Uterus (tissue), 4 donors: ENCODE measurements around the gene GPR150. TPM values are rescaled to one million over a fixed set of nuclear protein-coding genes. Genes with fewer than 3 reads are reported as not detected.

Source experiments
- DNase-seq, 2 donors: peaks; one replicate each; pipeline ENCODE4 v3.0.0-alpha.2; 2019 to 2020
- H3K27ac ChIP-seq, 2 donors: fragments of 200-600 bp; sonication (generic); 1 replicate in 1 of 2; 2 replicates in 1 of 2; pipeline ENCODE4 v1.5.1; 2016 to 2018
- H3K27me3 ChIP-seq, 2 donors: fragments of 200-600 bp; sonication (generic); one replicate each; pipeline ENCODE4 v1.5.1; 2018 to 2019; ENCODE audit warnings: control low read depth in 1 of 2
- H3K36me3 ChIP-seq, 2 donors: fragments of 200-600 bp; sonication (generic); one replicate each; pipeline ENCODE4 v1.5.1; 2019; ENCODE audit warnings: control low read depth in 1 of 2
- H3K4me1 ChIP-seq, 2 donors: fragments of 200-600 bp; sonication (generic); one replicate each; pipeline ENCODE4 v1.5.1; 2018 to 2019; ENCODE audit warnings: control low read depth in 1 of 2
- H3K4me3 ChIP-seq, 2 donors: fragments of 200-600 bp; sonication (generic); 1 replicate in 1 of 2; 2 replicates in 1 of 2; pipeline ENCODE4 v1.5.1; 2018 to 2019; ENCODE audit warnings: mild to moderate bottlenecking in 1 of 2
- H3K9me3 ChIP-seq, 2 donors: fragments of 200-600 bp; sonication (generic); one replicate each; pipeline ENCODE4 v1.5.1; 2019; ENCODE audit warnings: control low read depth in 1 of 2
- POLR2A ChIP-seq, 2 donors: fragments of 450-650 bp; IDR thresholded peaks; one replicate each; pipeline ENCODE4 v1.6.1; 2016; ENCODE audit warnings: antibody characterized with exemption in 2 of 2, mild to moderate bottlenecking in 1 of 2, moderate library complexity in 1 of 2
- intact Hi-C: fragments of 100-400 bp; cut with DNase I; formaldehyde crosslinking; loops from one replicate; pipeline ENCODE4 v1.15.1; 2023; ENCODE audit warnings: low total_unique reads
- total RNA-seq, 4 donors: library from RNA; depleted of rRNA in 3 of 4; stranded (reverse); fragments of >200 nt in 3 of 4; gene quantifications; one replicate each; pipeline versions ENCODE4 v1.1.0 to v1.2.4, GENCODE V29; 2014 to 2023
- TF ChIP-seq, protein P1 (sequence below), 4 experiments: fragments of 200-600 bp in 2 of 4; fragments of 450-650 bp in 2 of 4; sonication (generic) in 2 of 4; IDR thresholded peaks; one replicate each; pipeline ENCODE4 v1.5.1; 2016 to 2019; ENCODE audit warnings: antibody characterized with exemption in 4 of 4, mild to moderate bottlenecking in 2 of 4, moderate library complexity in 1 of 4
- donor health status: DM: yes; HTN: yes; CAD: no.

Gene GPR150
- total RNA-seq, 4 donors from 2014 or later: not detected

DNA sequence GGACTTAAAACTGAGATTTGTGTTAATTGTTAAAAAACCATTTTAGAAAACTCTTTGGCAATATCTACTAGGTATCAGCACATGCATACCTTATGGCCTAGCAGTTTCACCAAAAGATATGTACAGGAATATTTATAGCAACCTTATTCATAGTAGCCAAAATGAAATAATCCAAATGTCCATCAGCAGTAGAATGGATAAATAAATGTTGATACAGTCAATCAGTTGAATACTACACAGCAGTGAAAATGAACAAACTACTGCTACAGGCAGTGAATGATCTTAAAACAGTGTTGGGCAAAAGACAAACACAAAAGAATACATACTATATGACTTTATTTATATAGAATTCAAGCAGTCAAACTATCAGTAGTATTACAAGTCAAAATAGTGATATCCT is 43.1 kb downstream of the GPR150 start:
- Histone ChIP-seq H3K4me1 (no peaks in the 10 kb centered on the region), H3K36me3 (no peaks in the 10 kb centered on the region), H3K27me3 (no peaks in the 10 kb centered on the region), H3K4me3 (no peak overlapping the region), H3K9me3 (no peaks in the 10 kb centered on the region), H3K27ac (no peak overlapping the region)
- no peak for DNase-seq
- TF ChIP-seq POLR2A (IDR thresholded peaks at IDR 0.05): no peak
- TF ChIP-seq, protein P1, sequence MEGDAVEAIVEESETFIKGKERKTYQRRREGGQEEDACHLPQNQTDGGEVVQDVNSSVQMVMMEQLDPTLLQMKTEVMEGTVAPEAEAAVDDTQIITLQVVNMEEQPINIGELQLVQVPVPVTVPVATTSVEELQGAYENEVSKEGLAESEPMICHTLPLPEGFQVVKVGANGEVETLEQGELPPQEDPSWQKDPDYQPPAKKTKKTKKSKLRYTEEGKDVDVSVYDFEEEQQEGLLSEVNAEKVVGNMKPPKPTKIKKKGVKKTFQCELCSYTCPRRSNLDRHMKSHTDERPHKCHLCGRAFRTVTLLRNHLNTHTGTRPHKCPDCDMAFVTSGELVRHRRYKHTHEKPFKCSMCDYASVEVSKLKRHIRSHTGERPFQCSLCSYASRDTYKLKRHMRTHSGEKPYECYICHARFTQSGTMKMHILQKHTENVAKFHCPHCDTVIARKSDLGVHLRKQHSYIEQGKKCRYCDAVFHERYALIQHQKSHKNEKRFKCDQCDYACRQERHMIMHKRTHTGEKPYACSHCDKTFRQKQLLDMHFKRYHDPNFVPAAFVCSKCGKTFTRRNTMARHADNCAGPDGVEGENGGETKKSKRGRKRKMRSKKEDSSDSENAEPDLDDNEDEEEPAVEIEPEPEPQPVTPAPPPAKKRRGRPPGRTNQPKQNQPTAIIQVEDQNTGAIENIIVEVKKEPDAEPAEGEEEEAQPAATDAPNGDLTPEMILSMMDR (IDR thresholded peaks at IDR 0.05): no peak
- intact Hi-C loops: no loop called here

DNA sequence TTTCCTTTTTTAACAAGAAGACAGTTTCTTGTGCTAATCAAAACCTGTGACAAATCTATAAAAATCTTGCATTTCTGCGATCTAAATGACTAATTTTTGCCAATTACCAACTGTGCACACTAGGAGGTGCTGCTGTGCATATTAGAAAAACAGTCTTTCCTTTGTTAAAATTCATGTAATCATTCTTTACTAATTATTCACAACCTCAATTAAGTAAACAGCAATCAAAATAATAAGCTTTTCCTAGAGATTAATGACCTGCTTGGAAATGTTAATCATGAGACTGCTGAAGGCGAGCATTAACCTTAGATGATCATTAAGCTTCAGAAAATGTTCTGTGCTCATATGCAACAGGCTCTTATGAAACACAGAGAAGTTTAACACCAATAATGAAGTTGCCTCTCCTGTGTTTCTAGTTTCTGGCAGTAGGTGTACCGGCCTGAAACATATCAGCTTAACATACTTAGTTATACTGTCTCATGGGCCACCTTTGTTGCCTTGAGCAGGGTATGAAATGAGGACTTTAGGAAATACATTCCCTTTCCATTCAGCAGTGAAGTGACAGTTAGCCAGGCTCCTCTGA is 44.4 kb downstream of the GPR150 start:
- H3K27ac ChIP-seq: no peak overlapping the region
- DNase-seq: no peak
- TF ChIP-seq, protein P1 (IDR thresholded peaks at IDR 0.05): peak; percentile 62 to 73 (median 71)
- TF ChIP-seq POLR2A (IDR thresholded peaks at IDR 0.05): no peak

DNA sequence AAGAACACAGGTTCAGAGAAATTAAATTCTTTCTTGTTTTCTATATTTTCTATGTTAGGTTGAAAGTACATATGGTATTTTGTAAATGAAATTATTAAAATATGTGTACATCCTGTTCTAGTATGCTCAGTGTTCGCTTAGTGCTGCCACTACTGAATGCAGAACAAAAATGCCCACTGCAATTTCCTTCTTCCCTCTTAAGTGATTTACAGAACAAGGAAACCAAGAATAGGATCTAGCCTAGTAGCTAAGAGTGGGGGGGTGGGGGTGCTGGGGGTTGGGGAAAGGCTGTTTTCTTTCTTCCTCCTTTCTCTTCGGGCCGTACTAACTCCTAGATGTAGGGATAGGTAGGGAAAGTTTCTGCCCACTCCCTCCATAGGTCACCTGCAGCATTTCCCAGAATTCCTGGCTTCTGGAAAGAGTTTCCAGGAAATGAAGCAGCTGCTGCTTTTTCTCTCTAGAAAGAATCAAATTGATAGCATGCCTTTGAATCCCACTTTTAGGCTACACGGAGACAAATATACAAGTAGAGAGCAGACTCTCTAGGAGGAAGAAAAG is 47.3 kb downstream of the GPR150 start:
- Histone ChIP-seq H3K9me3 (no peaks in the 10 kb centered on the region), H3K4me1 (no peaks in the 10 kb centered on the region), H3K27ac (no peak overlapping the region), H3K36me3 (no peaks in the 10 kb centered on the region), H3K27me3 (no peaks in the 10 kb centered on the region), H3K4me3 (no peak overlapping the region)
- DNase-seq: no peak
- intact Hi-C loops: no loop called here
- no peak for TF ChIP-seq POLR2A (IDR thresholded peaks at IDR 0.05)
- TF ChIP-seq, protein P1 (IDR thresholded peaks at IDR 0.05): no peak

More for the DNA sequence above, 44.4 kb downstream of the GPR150 start:
- H3K9me3 ChIP-seq: no peaks in the 10 kb centered on the region
- no peaks in the 10 kb centered on the region for H3K4me1 ChIP-seq
- intact Hi-C loops: no loop called here
- no peak overlapping the region for H3K4me3 ChIP-seq
- no peaks in the 10 kb centered on the region for H3K27me3 ChIP-seq
- H3K36me3 ChIP-seq: no peaks in the 10 kb centered on the region

- Histone ChIP-seq H3K36me3 (no peaks in the 10 kb centered on the region), H3K4me1 (no peaks in the 10 kb centered on the region), H3K27ac (no peak overlapping the region), H3K4me3 (no peak overlapping the region), H3K9me3 (no peaks in the 10 kb centered on the region), H3K27me3 (no peaks in the 10 kb centered on the region)
- TF ChIP-seq, protein P1 (IDR thresholded peaks at IDR 0.05): no peak
- TF ChIP-seq POLR2A (IDR thresholded peaks at IDR 0.05): no peak
- DNase-seq: no peak
- intact Hi-C loops: no loop called here
Observed at GRCh38 chr5:95667678-95668077, 47.8 kb downstream of the GPR150 start.

DNA sequence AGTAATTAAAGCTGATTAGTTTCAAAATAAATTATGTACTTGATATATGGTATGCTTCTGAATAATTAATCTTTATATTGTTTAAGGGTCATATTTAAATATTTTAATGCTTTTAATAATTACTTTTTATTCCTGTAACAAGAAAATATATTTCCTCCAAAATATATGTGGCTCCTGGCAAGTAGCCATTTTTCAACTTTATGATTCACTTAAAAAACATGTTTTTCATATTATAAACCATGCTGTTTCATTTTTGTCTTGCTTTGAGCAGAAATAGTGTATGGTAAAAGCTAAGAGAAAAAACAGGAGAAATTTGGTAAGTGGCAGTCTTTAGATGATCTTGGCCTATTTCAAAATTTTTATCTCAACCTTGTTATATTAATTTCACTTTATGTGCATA is 48.3 kb downstream of the GPR150 start:
- H3K9me3 ChIP-seq: no peaks in the 10 kb centered on the region
- no peak overlapping the region for H3K27ac ChIP-seq
- no peaks in the 10 kb centered on the region for H3K36me3 ChIP-seq
- no peaks in the 10 kb centered on the region for H3K27me3 ChIP-seq
- no peak for TF ChIP-seq POLR2A (IDR thresholded peaks at IDR 0.05)
- TF ChIP-seq, protein P1 (IDR thresholded peaks at IDR 0.05): no peak
- intact Hi-C loops: no loop called here
- no peaks in the 10 kb centered on the region for H3K4me1 ChIP-seq
- no peak for DNase-seq
- no peak overlapping the region for H3K4me3 ChIP-seq
